HG03442 (cell line): ENCODE results near the gene RAB3IP.
"Not testable (repeated sequence)": the region's sequence is repeated elsewhere in the genome, so short reads cannot be mapped to it uniquely, and the experiment has no call there.

ENCODE experiments used
- ATAC-seq: cut with Tn5 transposase; IDR thresholded peaks from one replicate; pipeline ENCODE4 v1.9.1; 2021; ENCODE audit warnings: mild to moderate bottlenecking, moderate library complexity; ENCODE audit not compliant: unreplicated experiment

RAB3IP gene

DNA sequence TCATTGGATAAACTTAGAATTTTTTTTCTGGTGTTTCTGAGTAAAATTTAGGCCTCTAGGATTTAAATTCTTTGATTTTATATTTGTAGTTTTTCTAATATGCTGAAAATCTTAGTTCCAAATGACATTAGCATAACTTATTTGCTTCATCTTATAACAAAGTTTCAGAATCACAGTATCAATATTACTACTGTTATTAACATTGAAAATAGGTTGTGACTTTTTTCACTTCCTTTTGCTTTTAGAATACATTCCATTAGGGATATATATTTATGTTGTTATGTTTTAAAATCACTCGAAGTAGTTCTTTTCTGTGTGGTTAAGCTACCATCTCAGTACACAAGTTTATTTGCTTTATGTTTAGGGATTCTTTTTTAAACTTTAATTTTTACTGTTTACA, 12.8 kb downstream of the RAB3IP start:
- no peak for ATAC-seq

DNA sequence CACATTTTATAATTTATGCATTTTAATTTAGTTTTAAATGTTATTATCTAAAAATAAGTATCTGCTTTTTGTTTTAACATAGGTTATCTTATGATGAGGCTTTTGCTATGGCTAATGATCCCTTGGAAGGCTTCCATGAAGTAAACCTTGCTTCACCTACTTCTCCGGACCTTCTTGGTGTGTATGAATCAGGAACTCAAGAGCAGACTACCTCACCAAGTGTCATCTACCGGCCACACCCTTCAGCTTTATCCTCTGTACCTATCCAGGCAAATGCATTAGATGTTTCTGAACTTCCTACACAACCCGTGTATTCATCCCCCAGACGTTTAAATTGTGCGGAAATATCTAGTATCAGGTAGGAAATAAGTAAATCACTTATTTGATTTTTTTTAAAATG, 16.6 kb downstream of the RAB3IP start:
- ATAC-seq = no peak

DNA sequence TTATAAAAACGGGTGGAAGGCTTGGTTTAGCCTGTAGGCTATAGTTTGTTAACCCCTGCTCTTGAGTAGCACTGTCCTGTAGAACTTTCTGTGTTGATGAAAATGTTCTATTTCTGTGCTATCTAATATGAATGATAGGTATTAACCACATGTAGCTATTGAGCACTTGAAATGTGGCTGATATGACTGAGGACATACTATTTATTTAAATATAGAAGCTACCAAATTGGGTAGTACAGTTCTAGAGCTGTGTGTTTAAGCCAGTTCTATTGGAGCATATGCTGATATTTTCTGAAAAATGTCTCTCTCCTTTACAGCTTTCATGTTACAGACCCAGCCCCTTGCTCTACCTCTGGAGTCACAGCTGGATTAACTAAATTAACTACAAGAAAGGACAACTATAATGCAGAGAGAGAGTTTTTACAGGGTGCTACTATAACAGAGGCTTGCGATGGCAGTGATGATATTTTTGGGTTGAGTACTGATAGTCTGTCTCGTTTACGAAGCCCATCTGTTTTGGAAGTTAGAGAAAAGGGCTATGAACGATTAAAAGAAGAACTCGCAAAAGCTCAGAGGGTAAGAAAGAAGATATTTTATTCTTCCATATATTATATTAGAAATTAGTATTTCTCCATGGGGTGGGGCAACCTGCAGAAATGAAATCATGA, 17.6 kb downstream of the RAB3IP start:
- no peak for ATAC-seq

DNA sequence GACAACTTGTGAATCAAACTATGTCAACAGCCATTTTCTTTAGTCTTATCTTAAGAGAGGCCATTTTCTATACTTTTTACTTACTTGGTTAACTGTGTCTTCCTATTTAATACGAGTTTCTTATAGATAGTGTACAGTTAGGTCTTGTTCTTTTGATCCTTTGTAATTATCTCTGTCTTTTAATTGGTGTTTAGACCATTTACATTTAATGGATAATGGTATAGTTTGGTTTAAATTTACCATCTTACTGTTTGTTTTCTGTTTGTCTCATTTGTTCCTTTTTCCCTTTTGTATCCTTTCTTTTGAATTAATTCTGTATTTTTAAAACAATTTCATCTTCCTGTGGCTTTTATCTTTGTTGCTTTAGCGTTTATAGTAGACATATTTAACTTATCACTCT, 19.4 kb downstream of the RAB3IP start:
- ATAC-seq = no peak

DNA sequence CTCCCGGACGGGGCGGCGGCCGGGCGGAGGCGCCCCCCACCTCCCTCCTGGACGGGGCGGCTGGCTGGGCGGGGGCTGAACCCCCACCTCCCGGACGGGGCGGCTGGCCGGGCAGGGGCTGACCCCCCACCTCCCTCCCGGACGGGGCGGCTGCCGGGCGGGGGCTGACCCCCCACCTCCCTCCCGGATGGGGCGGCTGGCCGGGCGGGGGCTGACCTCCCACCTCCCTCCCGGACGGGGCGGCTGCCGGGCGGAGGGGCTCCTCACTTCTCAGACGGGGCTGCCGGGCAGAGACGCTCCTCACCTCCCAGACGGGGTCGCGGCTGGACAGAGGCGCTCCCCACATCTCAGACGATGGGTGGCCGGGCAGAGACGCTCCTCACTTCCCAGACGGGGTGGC, 20.9 kb downstream of the RAB3IP start:
- not testable (repeated sequence) for ATAC-seq

DNA sequence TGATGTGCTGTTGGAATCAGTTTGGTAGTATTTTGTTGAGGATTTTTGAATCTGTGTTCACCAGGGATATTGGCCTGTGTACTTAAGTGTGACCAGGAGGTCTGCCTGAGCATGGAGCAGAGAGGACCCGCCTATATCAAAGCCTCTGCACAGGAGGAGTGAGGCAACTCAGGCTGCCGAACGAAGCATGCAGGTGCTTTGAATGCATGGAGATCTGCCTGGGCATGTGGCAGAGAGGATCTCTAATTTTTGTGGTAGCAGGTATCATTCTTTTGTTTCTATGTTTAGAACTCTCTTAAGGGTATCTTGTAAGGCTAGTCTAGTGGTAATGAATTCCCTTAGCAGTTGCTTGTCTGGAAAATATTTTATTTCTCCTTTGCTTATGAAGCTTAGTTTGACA, 26.9 kb downstream of the RAB3IP start:
- no peak for ATAC-seq

DNA sequence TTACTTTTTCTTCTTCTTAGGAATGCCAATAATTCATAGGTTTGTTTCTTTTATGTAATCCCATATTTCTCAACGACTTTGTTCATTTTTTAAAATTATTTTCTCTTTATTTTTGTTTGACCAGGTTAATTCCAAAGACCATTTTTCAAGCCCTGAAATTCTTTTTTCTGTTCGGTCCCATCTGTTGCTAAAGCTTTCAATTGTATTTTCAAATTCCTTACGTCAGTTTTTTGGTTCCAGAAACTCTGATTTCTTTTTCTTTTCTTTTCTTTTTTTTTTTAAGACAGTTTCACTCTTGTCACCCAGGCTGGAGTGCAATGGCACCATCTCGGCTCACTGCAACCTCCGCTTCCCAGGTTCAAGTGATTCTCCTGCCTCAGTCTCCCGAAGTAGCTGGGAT, 27.6 kb downstream of the RAB3IP start:
- ATAC-seq = no peak

DNA sequence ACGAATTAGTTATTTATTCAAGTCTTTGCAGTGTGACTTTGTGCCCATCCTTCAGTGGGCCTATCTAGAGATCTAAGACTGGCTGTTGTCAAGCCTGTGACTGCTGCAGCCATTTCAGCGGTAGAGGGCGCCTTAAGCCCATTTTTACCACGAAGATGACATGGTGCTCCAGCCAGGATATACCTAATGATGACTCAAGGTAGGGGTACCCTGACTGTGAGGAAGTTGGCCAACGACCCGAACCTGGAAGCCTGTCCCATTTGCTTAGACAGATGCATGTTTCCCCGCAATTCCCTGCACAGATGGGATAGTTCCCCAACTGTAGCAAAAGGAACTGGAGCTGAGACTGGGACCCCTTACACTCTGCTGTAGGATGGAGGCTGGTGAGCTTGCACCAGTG, 41.3 kb downstream of the RAB3IP start:
- peak; percentile 74 for ATAC-seq

DNA sequence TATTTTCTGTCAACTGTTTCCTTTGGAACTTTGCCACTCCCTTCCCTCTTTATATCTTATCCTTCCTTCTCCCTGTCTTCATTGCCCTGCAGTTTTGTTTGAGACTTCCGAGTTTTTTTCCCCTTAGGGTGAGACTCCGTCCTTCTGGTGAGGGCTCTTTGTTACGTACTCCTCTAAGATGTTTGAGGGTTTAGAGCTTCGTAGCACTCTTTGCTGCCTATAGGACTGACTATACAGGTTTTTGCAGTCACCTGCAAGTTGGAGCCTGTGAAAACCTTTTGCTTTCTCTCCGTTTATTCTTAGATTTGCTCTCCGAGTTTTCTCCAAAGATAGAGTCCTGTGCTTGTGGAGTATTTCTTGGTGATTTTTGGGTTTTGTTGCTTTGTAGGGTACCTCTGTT, 44.7 kb downstream of the RAB3IP start:
- ATAC-seq = no peak

DNA sequence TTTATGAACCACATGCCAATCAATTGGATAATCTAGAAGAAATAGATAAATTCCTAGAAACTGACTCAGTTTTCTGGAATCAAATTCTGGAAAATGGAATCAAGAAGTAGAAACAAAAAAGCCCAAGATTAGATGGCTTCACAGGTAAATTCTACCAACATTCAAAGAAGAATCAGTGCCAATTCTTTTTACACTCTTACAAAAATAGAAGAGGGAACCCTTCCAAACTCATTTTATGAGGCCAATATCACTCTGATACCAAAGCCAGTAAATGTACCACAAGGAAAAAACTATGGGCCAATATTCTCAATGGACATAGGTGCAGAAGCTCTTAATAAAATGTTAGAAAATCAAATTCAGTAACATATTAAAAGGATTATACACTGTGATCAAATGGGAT, 50.7 kb downstream of the RAB3IP start:
- no peak for ATAC-seq

DNA sequence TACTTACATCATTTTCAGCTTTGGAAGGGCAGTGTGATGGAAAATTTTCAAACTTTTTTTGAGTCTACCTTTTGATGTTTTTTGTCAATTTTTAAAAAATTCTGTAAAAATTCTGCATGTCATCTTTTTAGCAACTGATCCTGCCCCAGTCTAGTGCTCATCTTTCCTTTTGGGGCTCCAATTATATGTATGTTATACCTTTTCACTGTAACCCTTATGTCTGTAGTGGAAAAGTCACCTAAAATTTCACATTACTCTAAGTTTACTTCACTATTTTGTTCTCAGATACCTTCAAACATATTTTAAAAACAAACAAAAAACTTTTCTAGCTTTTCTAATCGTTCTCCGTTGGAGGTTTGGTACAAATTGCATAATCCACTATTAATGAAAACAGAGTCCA, 53.9 kb downstream of the RAB3IP start:
- ATAC-seq = no peak

DNA sequence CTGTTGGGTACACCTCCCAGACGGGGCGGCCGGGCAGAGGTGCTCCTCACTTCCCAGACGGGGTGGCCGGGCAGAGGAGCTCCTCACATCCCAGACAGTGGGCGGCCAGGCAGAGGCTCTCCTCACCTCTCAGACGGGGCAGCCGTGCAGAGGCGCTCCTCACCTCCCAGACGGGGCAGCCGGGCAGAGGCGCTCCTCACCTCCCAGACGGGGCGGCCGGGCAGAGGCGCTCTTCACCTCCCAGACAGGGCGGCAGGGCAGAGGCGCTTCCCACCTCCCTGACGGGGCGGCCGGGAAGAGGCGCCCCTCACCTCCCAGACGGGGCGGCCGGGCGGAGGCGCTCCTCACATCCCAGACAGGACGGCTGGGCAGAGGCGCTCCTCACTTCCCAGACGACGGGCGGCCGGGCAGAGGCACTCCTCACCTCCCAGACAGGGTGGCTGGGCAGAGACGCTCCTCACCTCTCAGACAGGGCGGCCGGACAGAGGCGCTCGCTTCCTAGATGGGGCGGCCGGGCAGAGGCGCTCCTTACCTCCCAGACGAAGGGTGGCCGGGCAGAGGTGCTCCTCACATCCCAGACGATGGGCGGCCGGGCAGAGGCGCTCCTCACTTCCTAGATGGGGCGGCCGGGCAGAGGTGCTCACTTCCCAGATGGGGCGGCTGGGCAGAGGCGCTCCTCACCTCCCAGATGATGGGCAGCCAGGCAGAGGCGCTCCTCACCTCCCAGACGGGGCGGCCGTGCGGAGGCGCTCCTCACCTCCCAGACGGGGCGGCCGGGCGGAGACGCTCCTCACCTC, 68.6 kb downstream of the RAB3IP start:
- not testable (repeated sequence) for ATAC-seq

DNA sequence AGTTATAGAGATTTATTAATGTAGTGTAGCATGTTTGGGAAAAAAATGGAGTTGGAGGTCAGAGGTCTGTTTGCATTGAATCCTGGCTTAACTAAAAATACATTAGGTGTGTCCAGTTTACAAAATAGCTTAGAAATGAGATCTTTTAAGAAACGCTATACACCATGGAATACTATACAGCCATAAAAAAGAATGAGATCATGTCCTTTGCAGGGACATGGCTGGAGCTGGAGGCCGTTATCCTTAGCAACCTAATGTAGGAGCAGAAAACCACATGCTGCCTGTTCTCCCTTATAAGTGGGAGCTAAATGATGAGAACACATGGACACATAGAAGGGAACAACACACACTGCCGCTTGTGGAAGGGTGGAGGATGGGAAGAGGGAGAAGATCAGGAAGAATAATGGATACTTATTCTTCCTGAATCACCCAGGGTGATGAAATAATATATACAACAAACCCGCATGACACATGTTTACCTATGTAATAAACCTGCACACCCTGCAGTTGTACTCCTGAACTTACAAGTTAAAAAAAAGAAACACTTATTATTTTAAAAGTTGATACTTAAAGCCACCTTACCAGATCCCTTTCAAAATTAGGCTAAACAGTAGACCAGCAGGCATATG, 72.3 kb downstream of the RAB3IP start:
- no peak for ATAC-seq

DNA sequence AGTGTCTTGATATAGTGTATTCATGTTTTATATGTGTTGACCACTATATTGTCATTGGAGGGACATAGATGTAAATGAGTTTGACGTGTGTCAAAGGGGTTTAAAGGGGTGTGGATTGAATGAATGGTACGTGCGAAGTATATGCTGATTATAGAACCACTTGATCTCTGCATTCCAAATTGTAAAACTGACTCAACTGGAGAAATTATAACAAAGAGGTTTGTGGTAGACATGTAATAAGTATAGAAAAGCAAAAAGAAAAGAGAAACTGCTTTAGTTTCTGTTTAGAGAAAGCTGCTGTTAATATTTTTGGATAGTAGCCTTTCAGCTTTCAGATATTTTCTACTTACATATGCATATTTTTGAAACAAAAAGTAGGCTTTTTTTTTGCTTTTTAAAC, 77.4 kb downstream of the RAB3IP start:
- ATAC-seq = peak; percentile 87

DNA sequence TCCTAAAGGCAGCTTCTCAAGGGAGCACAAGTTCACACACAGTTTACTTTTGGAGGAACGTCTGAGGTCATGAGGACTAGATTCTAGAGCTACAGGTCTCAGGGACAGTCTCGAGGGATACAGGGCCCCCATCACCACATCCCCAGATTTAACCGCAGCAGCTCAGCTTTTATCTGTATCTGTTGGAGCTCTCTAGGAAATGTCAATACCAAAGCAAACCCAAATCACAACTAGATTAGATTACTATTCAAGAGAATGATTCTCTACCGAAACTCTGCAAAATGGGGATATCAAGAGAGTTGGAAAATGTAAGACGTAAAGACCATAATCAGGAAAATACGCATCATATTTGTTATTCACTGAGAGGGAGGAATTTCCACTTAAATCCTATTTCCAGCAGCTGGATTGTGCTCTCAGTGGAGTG, 82.4 kb downstream of the RAB3IP start:
- no peak for ATAC-seq

DNA sequence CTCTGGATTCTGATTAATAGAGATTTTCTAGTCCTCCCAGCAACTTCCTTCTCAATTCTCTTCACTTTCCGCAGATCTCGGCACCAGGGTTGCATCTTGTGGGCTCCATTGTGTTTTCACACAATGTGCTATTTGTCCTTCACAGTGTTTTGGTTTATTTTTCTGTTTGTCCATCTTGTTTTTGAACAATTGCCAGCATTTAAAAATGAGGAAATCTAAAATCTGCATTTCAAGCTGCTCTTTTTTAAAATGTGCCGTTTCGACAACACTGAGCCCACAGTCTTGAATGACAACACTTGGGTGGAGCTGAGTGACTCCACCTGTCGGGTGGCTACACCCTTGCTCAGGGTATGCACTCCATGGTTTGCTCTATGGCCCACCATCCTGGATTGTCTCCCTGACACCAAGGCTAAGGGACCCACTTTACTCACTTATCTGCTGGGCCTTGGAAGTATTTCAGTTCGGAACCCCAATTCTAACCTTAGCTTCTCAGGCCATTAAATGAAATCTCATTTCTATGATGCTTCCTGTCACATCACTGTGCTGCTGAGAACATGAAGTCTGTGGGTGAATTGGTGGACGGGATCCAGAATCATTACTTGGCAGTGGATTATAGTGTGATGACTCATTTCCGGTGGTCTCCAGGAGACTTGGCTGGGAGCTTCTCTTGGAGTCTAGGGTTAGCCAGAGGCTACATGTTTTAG, 82.9 kb downstream of the RAB3IP start:
- ATAC-seq = no peak

DNA sequence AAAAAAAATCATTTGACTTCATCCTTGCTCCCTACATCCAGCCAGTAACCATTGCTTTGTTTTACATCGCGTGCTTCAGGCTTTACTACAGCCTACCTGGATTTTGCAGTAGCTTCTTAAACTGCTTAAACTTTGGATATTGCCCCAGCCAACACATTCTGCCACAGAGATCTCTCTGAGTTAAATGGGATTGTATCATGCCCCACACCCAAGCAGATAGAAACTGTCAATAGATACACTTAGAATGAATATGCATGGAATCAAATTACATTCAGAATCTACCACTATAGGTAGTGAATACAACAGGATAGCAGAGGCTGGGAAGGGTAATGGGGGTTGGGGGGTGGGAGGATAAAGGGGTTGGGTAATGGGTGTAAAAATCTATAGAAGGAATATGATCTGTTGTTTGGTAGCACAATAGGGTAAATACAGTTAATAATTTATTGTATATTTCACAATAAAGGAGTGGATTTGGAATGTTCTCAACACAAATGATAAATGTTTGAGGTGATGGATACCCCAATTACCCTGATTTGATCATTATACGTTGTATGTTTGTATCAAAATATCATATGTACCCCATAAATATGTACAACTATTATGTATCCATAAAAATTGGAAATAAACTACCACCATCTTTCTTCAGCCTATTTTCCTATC, 83.7 kb downstream of the RAB3IP start:
- ATAC-seq = no peak

DNA sequence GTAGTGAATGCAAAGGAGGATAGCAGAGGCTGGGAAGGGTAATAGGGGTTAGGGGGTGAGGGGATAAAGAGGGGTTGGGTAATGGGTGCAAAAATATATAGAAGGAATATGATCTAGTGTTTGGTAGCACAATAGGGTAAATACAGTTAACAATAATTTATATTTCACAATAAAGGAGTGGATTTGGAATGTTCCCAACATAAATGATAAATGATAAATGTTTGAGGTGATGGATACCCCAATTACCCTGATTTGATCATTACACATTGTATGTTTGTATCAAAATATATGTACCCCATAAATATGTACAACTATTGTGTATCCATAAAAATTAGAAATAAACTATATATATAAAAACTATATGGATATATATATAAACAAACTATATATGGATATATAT, 85.4 kb downstream of the RAB3IP start:
- no peak for ATAC-seq

DNA sequence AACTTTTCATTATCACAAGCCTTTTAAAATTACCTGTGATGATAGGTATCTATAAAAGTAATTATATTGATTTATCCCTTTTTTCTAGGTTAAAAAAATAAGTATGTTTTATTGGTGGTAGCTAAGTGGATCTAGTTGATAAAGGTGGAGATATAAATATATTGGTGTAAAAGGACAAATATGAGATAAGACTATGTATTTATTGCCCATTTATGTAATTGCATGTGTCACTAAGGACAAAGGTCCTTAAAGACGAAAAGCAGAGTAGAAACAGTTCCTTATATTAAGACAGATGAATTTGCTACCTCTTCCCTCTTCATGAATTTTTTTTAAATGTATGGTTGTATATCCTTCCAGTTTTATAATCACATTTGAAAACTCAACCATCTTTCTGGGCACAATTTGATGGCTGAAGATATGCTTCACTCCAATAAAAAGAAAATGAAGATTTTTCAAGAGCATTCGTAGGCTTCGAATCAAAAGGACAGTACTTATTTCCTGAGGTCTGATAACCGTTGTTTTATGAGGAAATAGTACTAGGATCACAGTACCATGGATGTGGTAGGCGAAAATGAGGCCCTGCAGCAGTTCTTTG, 86.4 kb downstream of the RAB3IP start, which contains the start of gene MYRFL:
TSS of gene MYRFL (plus strand) at position 262 of the 595 bp plus-strand sequence. CDS start at position 553, 291 bp downstream.
- no peak for ATAC-seq

DNA sequence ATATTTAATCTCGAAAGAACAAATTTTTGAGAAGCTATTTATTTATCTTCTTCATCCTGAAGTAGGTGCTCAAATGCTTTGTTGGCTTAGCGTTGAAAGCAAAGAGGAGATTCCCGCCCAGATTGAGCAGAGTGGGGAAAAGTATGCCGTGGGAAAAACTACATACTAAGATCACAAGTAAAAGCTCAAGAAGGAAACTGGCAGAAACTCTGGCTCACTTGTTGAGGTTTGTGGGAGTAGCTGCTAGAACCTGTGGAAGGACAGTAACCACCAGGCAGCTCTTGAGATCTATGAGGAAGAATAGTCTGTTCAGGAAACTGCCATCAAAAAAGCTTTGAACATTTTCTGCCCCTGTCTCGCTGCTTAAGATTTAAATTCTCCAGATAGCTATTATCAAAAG, 90.2 kb downstream of the RAB3IP start:
- no peak for ATAC-seq
